ENCODE data around the gene AATF.

DNA sequence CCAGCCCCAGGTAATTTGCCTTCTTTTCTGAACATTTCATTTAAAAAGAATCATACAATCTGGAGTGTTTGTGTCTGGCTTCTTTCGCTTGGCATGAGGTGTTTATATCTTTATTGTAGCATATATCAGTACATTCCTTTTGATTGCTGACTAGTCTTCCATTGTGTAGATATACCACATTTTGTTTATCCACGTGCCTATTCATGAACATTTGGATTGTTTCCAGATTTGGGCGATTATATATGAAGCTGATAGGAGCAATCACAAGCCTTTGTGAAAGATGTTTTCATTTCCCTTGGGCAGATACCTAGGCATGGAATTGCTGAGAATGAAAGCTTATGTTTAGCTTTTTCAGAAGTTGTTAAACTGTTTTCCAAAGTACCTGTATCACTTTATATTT lies 120.3 kb downstream of the AATF start:
- TF ChIP-seq POLR2A (IDR thresholded peaks at IDR 0.05; ENCODE audit: control extremely low read depth in 1 of 2, low read depth in 2 of 2, low read length in 2 of 2), result no peak
- no peak for TF ChIP-seq CTCF (IDR thresholded peaks at IDR 0.05; ENCODE audit: control extremely low read depth in 1 of 3, insufficient read depth in 1 of 3, low read depth in 1 of 3, low read length in 3 of 3)
- no peak for TF ChIP-seq SIX5 (IDR thresholded peaks at IDR 0.05; ENCODE audit: low read depth, low read length)

Data from H1 (cell line).